ENCODE measurements around the gene FOCAD. TPM values are rescaled to one million over a fixed set of nuclear protein-coding genes. Genes with fewer than 3 reads are reported as not detected.

The FOCAD gene
- total RNA-seq, 4 donors from 2014 or later = 49.3 to 139 (median 92.8) TPM

GRCh38 chr9:20804489-20805250 lies 120.6 kb downstream of the FOCAD start:
- H3K36me3 ChIP-seq = no peaks in the 10 kb centered on the region
- no peak for DNase-seq
- intact Hi-C loops (cut with DNase I) = no loop called here
- H3K9me3 ChIP-seq = no peaks in the 10 kb centered on the region
- WGBS, 2 donors = 88 to 90% methylated on average over 11 of the region's 11 CpGs
- no peak overlapping the region for H3K4me3 ChIP-seq (replicated peaks in 1 of 3)
- no peak overlapping the region for H3K27ac ChIP-seq
- no peaks in the 10 kb centered on the region for H3K27me3 ChIP-seq
- H3K4me1 ChIP-seq = no peaks in the 10 kb centered on the region
- no peak for TF ChIP-seq CTCF (IDR thresholded peaks at IDR 0.05)
- TF ChIP-seq POLR2A (IDR thresholded peaks at IDR 0.05) = no peak

GRCh38 chr9:20805766-20806165 lies 121.7 kb downstream of the FOCAD start:
- DNase-seq = no peak
- H3K9me3 ChIP-seq = no peaks in the 10 kb centered on the region
- no peaks in the 10 kb centered on the region for H3K27me3 ChIP-seq
- TF ChIP-seq CTCF (IDR thresholded peaks at IDR 0.05) = no peak
- no peak for TF ChIP-seq POLR2A (IDR thresholded peaks at IDR 0.05)
- H3K36me3 ChIP-seq = no peaks in the 10 kb centered on the region
- no peaks in the 10 kb centered on the region for H3K4me1 ChIP-seq
- no peak overlapping the region for H3K27ac ChIP-seq
- H3K4me3 ChIP-seq (replicated peaks in 1 of 3) = no peak overlapping the region
- 97% methylated on average over 2 of the region's 2 CpGs for WGBS, 2 donors
- intact Hi-C loops (cut with DNase I) = no loop called here

GRCh38 chr9:20808002-20808401 lies 123.9 kb downstream of the FOCAD start:
- Histone ChIP-seq H3K27ac (no peak overlapping the region), H3K9me3 (no peaks in the 10 kb centered on the region), H3K4me3 (replicated peaks in 1 of 3) (no peak overlapping the region), H3K36me3 (no peaks in the 10 kb centered on the region), H3K4me1 (no peaks in the 10 kb centered on the region), H3K27me3 (no peaks in the 10 kb centered on the region)
- no peak for DNase-seq
- intact Hi-C loops (cut with DNase I) = no loop called here
- TF ChIP-seq POLR2A (IDR thresholded peaks at IDR 0.05) = no peak
- TF ChIP-seq CTCF (IDR thresholded peaks at IDR 0.05) = no peak
- 82 to 84% methylated on average over 8 of the region's 8 CpGs for WGBS, 2 donors

- Histone ChIP-seq H3K4me3 (replicated peaks in 1 of 3) (no peak overlapping the region), H3K4me1 (no peaks in the 10 kb centered on the region), H3K9me3 (no peaks in the 10 kb centered on the region), H3K27me3 (no peaks in the 10 kb centered on the region), H3K27ac (no peak overlapping the region), H3K36me3 (no peaks in the 10 kb centered on the region)
- intact Hi-C loops (cut with DNase I) = no loop called here
- DNase-seq = no peak
- no peak for TF ChIP-seq POLR2A (IDR thresholded peaks at IDR 0.05)
- no peak for TF ChIP-seq CTCF (IDR thresholded peaks at IDR 0.05)
These were observed 127.8 kb downstream of the FOCAD start for GRCh38 chr9:20811872-20812271.

- TF ChIP-seq CTCF (IDR thresholded peaks at IDR 0.05) (no peak), POLR2A (IDR thresholded peaks at IDR 0.05) (no peak)
- intact Hi-C loops (cut with DNase I) = no loop called here
- H3K4me3 ChIP-seq (replicated peaks in 1 of 3) = no peak overlapping the region
- no peaks in the 10 kb centered on the region for H3K4me1 ChIP-seq
- H3K9me3 ChIP-seq = no peaks in the 10 kb centered on the region
- 69 to 75% methylated on average over 5 of the region's 5 CpGs for WGBS, 2 donors
- no peak overlapping the region for H3K27ac ChIP-seq
- H3K36me3 ChIP-seq = no peaks in the 10 kb centered on the region
- DNase-seq = no peak
- H3K27me3 ChIP-seq = no peaks in the 10 kb centered on the region
These were observed 132.1 kb downstream of the FOCAD start for GRCh38 chr9:20815923-20816703.
